Ureter (tissue), 1 donor: ENCODE data around the gene MESD. TPM values are rescaled to one million over a fixed set of nuclear protein-coding genes. Genes with fewer than 3 reads are reported as not detected.

Experiments used
- DNase-seq: peaks from one replicate; pipeline ENCODE4 v3.0.0-alpha.2; 2020; ENCODE audit warnings: low spot score
- total RNA-seq: library from RNA; stranded (reverse); gene quantifications from one replicate; pipeline ENCODE4 v1.2.4, GENCODE V29; 2023
- donor health status: DM: yes; HTN: yes; CAD: no.

The MESD gene
- total RNA-seq, 1 donor from 2014 or later = 37.6 TPM

- no peak for DNase-seq
Measured at GRCh38 chr15:80904998-80905397, 84.6 kb downstream of the MESD start.

GRCh38 chr15:80902298-80902801, 87.3 kb downstream of the MESD start:
- no peak for DNase-seq

- DNase-seq = no peak
Measured at GRCh38 chr15:80898040-80898439, 91.6 kb downstream of the MESD start.

Other genes with a start within 250 kb of the MESD start
- 0.23 TPM for gene CEMIP, start 210.4 kb downstream of the MESD start, total RNA-seq
- 15.1 TPM for gene TLNRD1, start 11.1 kb upstream of the MESD start, total RNA-seq
- gene CFAP161, start 144.5 kb upstream of the MESD start, total RNA-seq = 0.57 TPM
- gene IL16, start 207.1 kb upstream of the MESD start, total RNA-seq = 18.5 TPM